HG03457 (cell line): ENCODE data around the gene ATXN10.
"Not testable (repeated sequence)": the region's sequence is repeated elsewhere in the genome, so short reads cannot be mapped to it uniquely, and the experiment has no call there.

Source experiments
- ATAC-seq: cut with Tn5 transposase; IDR thresholded peaks from one replicate; pipeline ENCODE4 v1.9.1; 2021; ENCODE audit warnings: moderate number of reproducible peaks; ENCODE audit not compliant: unreplicated experiment

ATXN10 gene, protein sequence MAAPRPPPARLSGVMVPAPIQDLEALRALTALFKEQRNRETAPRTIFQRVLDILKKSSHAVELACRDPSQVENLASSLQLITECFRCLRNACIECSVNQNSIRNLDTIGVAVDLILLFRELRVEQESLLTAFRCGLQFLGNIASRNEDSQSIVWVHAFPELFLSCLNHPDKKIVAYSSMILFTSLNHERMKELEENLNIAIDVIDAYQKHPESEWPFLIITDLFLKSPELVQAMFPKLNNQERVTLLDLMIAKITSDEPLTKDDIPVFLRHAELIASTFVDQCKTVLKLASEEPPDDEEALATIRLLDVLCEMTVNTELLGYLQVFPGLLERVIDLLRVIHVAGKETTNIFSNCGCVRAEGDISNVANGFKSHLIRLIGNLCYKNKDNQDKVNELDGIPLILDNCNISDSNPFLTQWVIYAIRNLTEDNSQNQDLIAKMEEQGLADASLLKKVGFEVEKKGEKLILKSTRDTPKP

DNA sequence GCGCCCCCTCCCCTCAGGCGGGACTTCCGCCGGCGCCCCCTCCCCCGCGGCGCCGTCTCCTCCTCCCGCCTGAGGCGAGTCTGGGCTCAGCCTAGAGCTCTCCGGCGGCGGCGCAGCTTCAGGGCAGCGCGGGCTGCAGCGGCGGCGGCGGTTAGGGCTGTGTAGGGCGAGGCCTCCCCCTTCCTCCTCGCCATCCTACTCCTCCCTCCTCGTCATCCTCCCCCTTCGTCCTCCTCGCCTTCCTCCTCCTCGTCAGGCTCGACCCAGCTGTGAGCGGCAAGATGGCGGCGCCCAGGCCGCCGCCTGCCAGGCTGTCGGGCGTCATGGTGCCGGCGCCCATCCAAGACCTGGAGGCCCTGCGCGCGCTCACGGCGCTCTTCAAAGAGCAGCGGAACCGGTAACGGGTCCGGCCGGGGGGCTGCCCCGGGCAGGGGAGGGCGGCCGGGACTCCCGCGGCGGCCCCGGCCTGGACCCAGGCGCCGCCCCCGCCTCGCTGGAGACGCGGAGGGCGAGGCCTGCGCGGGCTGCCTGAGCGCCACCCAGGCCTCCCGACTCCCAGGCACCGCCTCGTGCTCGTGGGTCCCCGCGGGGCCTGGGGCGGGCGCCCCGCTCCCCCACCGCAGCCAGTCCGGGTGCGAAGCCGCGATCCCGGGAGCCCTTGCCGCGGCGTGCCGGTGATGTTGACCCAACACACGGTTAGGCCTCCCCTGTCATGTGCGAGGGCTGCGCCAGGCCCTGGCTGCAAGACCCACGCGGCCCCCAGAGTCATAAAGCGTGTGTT, at the start of gene ATXN10:
TSS of gene ATXN10 (plus strand) at position 52 of the 781 bp plus-strand sequence. CDS start at position 282, 230 bp downstream.
- ATAC-seq = no peak

DNA sequence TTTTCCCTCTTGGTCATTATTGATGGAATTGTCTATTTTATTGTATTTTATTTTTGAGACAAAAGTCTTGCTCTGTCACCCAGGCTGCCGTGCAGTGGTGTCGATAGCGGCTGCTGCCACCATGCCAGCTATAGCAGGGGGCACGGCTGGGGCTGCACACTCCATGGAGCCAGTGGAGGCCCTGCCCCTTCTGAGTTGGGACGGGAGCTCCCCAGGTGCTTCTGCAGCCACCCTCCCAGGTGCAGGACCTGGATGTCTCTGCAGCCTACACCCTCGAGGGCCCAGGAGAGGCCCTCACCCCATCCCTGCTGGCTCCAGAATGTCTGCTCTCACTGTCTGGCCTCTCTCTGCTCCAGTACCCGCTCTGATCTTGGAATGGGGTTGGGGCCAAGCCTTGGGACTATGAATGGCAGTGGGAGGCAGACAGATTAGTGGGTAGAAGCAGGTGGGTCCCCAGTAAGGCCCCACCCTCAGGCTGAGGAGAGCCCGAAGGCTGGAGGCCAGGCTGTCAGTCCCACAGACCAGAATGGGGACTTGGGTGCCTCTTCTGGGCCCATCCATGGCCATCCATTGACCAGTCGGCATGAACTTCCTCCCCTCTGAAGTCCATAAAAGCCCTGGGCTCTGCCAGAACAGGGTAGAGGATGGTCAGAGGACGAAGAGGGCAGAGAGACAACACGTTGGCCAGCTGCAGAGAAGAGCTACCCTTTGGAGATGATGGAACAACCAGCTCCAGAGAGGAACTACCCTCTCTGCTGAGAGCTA, 49.6 kb upstream of the ATXN10 start:
- no peak for ATAC-seq

DNA sequence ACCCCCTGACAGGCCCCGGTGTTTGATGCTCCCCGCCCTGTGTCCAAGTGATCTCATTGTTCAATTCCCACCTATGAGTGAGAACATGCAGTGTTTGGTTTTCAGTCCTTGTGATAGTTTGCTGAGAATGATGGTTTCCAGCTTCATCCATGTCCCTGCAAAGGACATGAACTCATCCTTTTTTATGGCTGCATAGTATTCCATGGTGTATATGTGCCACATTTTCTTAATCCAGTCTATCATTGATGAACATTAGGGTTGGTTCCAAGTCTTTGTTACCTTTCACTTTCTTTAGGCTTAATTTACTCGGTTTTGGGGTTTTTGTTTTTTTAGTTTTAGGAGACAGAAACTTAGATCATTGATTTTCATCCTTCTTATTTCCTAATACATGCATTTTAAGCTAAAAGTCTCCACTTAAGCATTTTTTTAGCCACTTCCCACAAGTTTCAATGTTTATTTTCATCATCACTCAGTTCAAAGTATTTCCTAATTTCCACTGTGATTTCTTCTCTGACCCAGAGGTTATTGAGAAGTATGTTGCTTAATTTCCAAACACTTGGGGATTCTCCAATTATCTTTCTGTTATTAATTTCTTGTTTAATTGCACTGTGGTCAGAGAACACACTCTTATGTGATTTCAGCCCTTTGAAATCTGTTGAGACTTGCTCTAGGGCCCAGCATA, 48.0 kb upstream of the ATXN10 start:
- ATAC-seq = not testable (repeated sequence)

- ATAC-seq = no peak
Observed at GRCh38 chr22:45626198-45626651, 45.4 kb upstream of the ATXN10 start.

DNA sequence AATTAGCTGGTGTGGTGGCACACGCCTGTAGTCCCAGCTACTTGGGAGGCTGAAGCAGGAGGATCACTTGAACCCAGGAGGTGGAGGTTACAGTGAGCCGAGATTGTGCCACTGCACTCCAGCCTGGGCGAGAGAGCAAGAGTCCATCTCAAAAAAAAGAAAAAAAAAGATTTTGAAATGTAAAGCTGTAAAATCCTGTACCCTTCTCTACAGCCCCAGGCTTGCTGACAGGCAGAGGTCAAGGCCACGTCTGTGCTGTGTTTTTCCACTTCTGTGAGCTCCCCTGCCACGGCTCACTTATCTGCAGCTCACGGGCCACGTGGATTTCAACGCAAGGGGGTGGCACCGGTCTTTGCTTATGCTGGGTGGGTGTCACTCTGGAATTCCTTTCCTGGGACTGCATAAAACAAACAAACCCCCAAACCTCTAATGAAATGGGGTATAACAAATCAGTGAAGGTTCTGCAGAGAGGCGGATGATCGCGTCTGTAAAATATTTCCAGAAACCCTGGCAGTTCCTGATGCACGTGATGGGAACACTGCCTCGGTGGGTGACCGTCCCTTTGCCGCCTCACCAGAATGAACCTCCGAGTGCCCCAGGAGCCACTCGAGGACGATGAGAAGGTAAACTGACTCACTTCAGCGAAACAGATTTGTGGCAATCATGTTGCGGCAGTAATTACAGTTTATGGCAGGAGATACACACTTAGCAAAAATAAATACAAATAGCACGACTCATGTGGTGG, 44.0 kb upstream of the ATXN10 start:
- no peak for ATAC-seq

- no peak for ATAC-seq
Observed at GRCh38 chr22:45628515-45628914, 43.1 kb upstream of the ATXN10 start.

DNA sequence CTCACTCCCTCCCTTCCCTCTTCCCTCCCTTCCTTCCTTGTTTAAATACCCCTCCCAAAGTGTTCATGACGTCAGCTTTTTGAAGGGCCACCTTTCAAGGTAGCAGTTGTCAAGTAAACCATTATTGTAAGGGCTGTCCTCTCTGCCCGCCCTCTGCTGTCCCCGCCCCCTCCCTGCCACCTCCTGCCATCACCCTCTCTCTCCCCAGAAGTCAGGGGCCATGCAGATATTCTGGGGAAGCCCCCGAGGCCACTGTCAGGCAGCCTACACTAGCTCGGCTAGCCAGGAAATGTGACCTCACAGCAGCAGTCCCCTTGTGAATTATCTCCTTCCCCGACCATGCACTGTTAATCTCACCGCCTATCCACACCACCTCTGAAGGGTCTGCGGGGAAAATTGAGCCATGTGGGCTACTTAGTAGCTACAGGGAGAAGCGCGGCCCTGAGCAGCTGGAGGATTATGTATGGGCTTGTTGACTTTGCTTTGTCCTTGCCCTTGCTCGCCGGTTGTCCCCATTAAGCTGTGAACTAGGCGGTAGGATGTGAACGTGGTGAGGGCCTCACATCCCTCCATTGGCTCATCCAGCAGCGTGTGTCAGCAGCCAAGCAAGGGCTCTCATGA, 42.1 kb upstream of the ATXN10 start:
- no peak for ATAC-seq

DNA sequence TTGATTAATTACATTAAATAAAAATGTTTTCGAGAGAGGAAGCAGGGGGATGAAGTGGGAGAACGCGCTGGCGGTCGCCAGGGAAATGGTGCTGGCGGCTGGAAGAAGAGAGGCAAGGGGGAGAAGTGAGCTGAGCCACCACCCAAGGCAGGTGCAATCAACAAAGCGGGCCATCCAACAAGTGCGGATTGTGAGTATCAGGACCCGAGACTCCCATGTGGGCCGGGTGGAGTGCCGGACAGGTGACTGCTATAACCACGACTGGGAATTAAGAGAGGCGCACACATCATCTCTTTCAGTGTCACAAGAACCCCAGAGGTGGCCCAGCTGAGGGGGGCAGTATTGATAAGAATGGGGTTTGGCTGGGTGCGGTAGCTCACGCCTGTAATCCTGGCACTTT, 41.2 kb upstream of the ATXN10 start:
- no peak for ATAC-seq

GRCh38 chr22:45631140-45631840, 40.3 kb upstream of the ATXN10 start:
- ATAC-seq = no peak

- no peak for ATAC-seq
Observed at GRCh38 chr22:45631841-45632238, 39.8 kb upstream of the ATXN10 start.

GRCh38 chr22:45632791-45633515, 38.7 kb upstream of the ATXN10 start:
- ATAC-seq = no peak

DNA sequence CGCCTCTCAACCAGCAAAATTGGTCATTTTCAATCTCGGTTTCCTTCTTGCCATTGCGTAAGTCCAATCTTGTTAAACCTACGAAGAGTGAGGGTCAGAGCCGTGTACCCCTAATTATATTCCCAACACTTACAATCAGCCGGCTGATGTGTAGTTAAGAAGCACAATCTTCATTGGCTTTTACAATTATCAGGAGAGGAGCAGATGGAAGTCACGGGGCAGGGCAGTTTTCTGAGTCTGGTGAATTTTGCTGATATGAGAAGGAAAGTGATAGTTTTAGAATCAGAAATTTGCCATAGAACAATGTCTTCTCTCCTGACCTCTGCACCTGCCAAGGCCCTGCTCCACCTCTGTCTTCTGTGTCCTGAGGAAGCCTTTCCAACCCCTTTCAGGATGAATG, 35.0 kb upstream of the ATXN10 start:
- ATAC-seq = no peak

DNA sequence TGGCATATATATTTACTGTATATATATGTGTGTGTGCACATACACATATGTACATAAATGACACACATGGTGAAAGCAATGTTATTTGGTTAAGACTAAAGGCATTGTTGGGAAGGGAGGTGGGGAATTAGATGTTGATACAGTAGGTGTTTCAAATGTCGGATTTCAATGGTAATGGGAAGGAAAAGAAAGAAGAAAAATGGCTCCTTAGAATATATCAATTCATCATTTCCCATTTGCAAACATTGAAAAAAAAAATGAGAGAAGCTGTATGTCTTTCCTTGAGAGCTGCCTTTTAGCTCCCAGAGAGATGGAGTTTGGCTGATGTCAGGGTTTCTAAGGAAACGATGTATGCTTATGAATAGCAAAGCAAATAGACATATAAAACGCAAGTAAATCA, 33.4 kb upstream of the ATXN10 start:
- no peak for ATAC-seq

GRCh38 chr22:45638834-45639746, 32.5 kb upstream of the ATXN10 start:
- no peak for ATAC-seq

- ATAC-seq = no peak
Observed at GRCh38 chr22:45639747-45640102, 31.9 kb upstream of the ATXN10 start.

DNA sequence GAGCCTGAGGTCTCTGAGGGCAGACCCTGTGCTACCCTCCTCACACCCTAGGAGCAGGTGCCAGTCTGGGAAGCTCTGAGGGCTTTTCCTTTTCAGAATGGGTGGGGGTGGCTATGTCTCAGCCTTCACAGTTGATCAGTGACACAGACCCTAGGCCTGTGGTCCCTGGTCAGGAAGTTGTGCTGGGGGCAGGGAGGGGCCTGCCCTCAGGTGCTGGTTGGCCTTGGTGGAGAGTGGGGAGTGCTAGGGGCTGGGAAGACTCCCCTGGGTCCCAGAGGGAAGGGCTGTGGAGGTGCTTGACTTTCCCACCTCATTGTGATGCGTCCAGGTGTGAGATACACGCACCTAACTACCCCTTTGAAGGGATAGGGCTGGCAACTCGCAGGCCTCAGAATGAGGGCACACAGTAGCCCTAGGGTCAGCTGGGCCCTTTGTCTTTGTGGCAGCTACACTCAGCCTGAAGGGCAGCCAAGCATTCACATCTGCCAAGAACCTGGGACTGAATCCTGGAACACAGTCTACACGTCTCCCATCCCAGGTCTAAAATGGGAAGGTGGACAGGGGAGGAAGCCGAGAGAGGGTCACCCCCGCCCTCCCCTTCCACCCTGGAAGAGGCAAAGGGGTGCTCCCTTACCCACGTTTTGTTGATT, 31.2 kb upstream of the ATXN10 start:
- no peak for ATAC-seq
